Stomach (tissue), 9 donors: Measurements from ENCODE around the gene COL4A1. TPM values are rescaled to one million over a fixed set of nuclear protein-coding genes. Genes with fewer than 3 reads are reported as not detected.
A peak's percentile ranks its signal among the peaks of the same experiment; 100 is the strongest.

Experiments used
- DNase-seq, 2 donors: peaks; one replicate each; pipeline versions ENCODE4 v3.0.0 to v3.0.0-alpha.2; 2013 to 2019
- H3K27ac ChIP-seq, 5 donors: fragments of 200-600 bp in 4 of 5; sonication (generic) in 4 of 5; one replicate each; pipeline ENCODE4 v1.5.1; 2013 to 2019; ENCODE audit warnings: mild to moderate bottlenecking in 1 of 5, moderate library complexity in 1 of 5
- H3K27me3 ChIP-seq, 3 donors: fragments of 200-600 bp; sonication (generic); one replicate each; pipeline ENCODE4 v1.5.1; 2017 to 2019; ENCODE audit warnings: mixed run types in 1 of 3
- H3K36me3 ChIP-seq, 4 donors: fragments of 200-600 bp; sonication (generic); 1 replicate in 3 of 4; 2 replicates in 1 of 4; pipeline ENCODE4 v1.5.1; 2016 to 2019
- H3K4me1 ChIP-seq, 4 donors: fragments of 200-600 bp; sonication (generic); one replicate each; pipeline ENCODE4 v1.5.1; 2016 to 2019
- H3K4me3 ChIP-seq, 4 donors: fragments of 200-600 bp; sonication (generic) in 3 of 4; one replicate each; pipeline ENCODE4 v1.5.1; 2016 to 2019; ENCODE audit warnings: mild to moderate bottlenecking in 1 of 4
- H3K9me3 ChIP-seq, 4 donors: fragments of 200-600 bp; sonication (generic); one replicate each; pipeline ENCODE4 v1.5.1; 2016 to 2019
- EP300 ChIP-seq: sonication (generic); formaldehyde crosslinking; IDR thresholded peaks from one replicate; pipeline ENCODE4 v1.6.1; 2017; ENCODE audit warnings: antibody characterized with exemption
- POLR2A ChIP-seq, 4 donors: fragments of 450-650 bp; IDR thresholded peaks; one replicate each; pipeline ENCODE4 v1.6.1; 2016; ENCODE audit warnings: antibody characterized with exemption in 4 of 4, control low read depth in 2 of 4, mild to moderate bottlenecking in 1 of 4, moderate library complexity in 1 of 4
- POLR2AphosphoS5 ChIP-seq, 3 donors: sonication (generic); formaldehyde crosslinking; IDR thresholded peaks; one replicate each; pipeline ENCODE4 v1.6.1; 2016; ENCODE audit warnings: antibody characterized with exemption in 3 of 3
- WGBS, 5 donors: extraction: QIAGEN DNeasy Blood & Tissue Kit in 3 of 5; methylation state at CpG; one replicate each; pipeline versions ENCODE4 v1.1.5 to v1.1.7; 2013 to 2018; 5-methylcytosine and 5-hydroxymethylcytosine counted together
- intact Hi-C: fragments of 100-400 bp; cut with DNase I; formaldehyde crosslinking; loops from one replicate; pipeline ENCODE4 v1.15.1; 2023; ENCODE audit warnings: low total_unique reads
- polyA plus RNA-seq, 3 donors: library from polyadenylated mRNA; stranded (reverse); fragments of 200-250 nt; gene quantifications; one replicate each; pipeline ENCODE4 v1.2.3, GENCODE V29; 2013
- total RNA-seq, 5 donors: library from RNA; depleted of rRNA; stranded (reverse); fragments of >200 nt; gene quantifications; one replicate each; pipeline versions ENCODE4 v1.1.0 to v1.2.3, GENCODE V29; 2014 to 2016
- TF ChIP-seq, protein P1 (sequence below), 7 experiments: fragments of 450-650 bp in 4 of 7; fragments of 200-600 bp in 3 of 7; sonication (generic) in 3 of 7; IDR thresholded peaks; one replicate each; pipeline ENCODE4 v1.5.1; 2016 to 2019; ENCODE audit warnings: antibody characterized with exemption in 7 of 7, control low read depth in 2 of 7, mild to moderate bottlenecking in 1 of 7
- donor health status: healthy with polysubstance abuse.
- donor health status: Bipolar disorder and iron deficiency.
- donor health status: healthy.

COL4A1 gene
- total and polyA plus RNA-seq, 8 donors = 18.8 to 798 (median 133) TPM

DNA sequence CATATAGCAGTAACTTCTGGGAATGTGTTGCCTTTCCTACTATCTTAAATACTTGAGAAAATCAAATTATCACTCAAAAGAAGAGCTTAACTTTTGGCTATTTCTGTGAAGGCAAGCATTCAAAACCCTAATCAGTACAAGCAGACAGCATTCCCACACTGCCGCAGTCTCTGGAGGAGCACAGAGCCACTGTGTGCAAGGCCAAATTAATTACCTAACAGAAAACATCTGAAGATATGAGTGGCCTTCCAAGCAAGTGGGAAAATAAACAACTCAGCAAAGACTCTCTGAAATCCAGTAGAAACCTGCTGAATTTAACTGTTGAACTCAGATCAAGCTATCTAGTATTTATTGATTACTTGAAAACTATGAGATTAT is 68.2 kb downstream of the COL4A1 start:
- Histone ChIP-seq H3K27ac (peak overlapping the region in 4 of 5 donors; percentile 55 to 82 (median 70)), H3K4me1 (peaks cover 4 to 52% (median 32%) of the 10 kb centered on the region in 4 donors), H3K27me3 (peaks cover 0 to 3% (median 0%) of the 10 kb centered on the region in 3 donors), H3K4me3 (no peak overlapping the region), H3K9me3 (no peaks in the 10 kb centered on the region), H3K36me3 (peaks cover 0 to 12% (median 0%) of the 10 kb centered on the region in 4 donors)
- TF ChIP-seq POLR2AphosphoS5 (IDR thresholded peaks at IDR 0.05) (no peak), EP300 (no peak), POLR2A (IDR thresholded peaks at IDR 0.05) (no peak)
- TF ChIP-seq, protein P1, sequence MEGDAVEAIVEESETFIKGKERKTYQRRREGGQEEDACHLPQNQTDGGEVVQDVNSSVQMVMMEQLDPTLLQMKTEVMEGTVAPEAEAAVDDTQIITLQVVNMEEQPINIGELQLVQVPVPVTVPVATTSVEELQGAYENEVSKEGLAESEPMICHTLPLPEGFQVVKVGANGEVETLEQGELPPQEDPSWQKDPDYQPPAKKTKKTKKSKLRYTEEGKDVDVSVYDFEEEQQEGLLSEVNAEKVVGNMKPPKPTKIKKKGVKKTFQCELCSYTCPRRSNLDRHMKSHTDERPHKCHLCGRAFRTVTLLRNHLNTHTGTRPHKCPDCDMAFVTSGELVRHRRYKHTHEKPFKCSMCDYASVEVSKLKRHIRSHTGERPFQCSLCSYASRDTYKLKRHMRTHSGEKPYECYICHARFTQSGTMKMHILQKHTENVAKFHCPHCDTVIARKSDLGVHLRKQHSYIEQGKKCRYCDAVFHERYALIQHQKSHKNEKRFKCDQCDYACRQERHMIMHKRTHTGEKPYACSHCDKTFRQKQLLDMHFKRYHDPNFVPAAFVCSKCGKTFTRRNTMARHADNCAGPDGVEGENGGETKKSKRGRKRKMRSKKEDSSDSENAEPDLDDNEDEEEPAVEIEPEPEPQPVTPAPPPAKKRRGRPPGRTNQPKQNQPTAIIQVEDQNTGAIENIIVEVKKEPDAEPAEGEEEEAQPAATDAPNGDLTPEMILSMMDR (IDR thresholded peaks at IDR 0.05) = no peak
- WGBS, 5 donors = 17 to 62% (median 47%) methylated on average over 1 of the region's 1 CpG
- no peak for DNase-seq
- intact Hi-C loops = no loop called here

DNA sequence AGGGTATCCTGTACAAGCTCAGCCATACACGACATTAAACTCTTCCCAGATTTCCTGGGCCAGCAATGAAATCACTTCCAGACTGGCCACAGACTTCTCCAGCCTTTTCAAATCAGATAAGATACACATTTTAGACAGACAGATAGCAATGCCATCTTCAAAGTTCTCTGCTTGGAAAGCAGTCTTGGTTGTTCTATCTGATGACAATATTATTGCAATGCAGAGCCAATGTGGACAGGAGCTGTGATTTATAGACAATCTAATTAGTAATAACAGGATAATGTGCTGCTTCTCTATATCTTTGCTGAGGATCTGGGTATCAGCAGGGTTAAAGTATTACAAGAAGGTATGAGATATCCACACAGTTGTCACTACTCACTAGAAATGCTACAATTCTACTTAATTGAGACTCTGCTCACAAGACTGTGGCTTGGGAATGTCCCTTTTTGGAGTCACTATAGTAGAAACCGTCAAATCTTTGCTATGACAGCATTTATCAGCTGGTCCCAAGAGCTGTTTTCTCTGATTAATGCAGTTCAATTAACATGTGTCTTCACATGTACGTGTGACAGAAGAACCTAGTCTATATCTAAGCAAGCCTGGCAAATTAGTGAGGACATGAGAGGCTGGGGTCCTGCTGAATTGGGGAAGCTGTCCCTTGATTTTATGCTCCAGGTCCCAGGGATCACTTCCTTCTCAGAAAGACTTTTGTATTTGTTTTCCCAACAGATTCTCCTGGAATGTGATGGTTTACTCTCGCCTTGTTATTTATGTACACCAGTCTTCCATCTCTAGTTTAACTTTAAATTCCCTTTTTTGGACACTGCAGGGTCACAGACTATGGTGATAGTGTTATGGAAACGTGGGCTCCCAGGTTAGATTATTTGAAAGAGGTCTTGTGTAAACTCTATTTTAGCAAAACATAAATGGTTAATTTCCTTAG is 68.8 kb downstream of the COL4A1 start:
- Histone ChIP-seq H3K4me3 (no peak overlapping the region), H3K27me3 (peaks cover 0 to 3% (median 0%) of the 10 kb centered on the region in 3 donors), H3K27ac (peak overlapping the region; percentile 8 to 82 (median 65)), H3K4me1 (peaks cover 4 to 57% (median 33%) of the 10 kb centered on the region in 4 donors), H3K9me3 (no peaks in the 10 kb centered on the region), H3K36me3 (peaks cover 0 to 12% (median 0%) of the 10 kb centered on the region in 4 donors)
- intact Hi-C loops = no loop called here
- DNase-seq = no peak
- WGBS, 5 donors = 36 to 51% (median 46%) methylated on average over 5 of the region's 5 CpGs
- TF ChIP-seq POLR2A (IDR thresholded peaks at IDR 0.05) (no peak), EP300 (no peak), POLR2AphosphoS5 (IDR thresholded peaks at IDR 0.05) (no peak)
- TF ChIP-seq, protein P1 (IDR thresholded peaks at IDR 0.05) = no peak

DNA sequence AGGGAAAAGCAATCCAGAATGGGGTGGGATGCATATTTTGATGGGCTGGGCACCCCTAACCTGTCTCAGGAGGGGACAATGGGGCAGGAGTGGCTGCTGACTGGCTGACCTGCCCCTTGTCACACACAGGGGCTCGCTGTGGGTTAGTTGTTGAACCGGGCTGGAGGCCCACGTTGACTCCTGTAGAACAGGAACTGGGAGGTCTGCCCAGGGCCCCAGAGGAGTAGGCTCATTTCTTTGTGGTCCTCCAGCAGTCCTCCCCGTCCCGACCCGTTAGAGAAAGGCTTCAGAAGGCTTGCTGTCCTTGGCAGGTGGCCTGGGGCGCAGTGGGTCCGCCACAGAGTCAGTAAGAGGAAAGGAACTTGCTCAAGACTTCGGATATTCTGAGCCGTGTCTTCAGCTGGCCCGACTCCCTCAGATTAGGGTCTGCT is 70.1 kb downstream of the COL4A1 start:
- intact Hi-C loops = no loop called here
- H3K36me3 ChIP-seq = peaks cover 0 to 12% (median 0%) of the 10 kb centered on the region in 4 donors
- H3K27me3 ChIP-seq = peaks cover 0 to 3% (median 0%) of the 10 kb centered on the region in 3 donors
- no peaks in the 10 kb centered on the region for H3K9me3 ChIP-seq
- TF ChIP-seq, protein P1 (IDR thresholded peaks at IDR 0.05) = no peak
- TF ChIP-seq POLR2AphosphoS5 (IDR thresholded peaks at IDR 0.05) (no peak), EP300 (no peak), POLR2A (IDR thresholded peaks at IDR 0.05) (no peak)
- H3K27ac ChIP-seq = peak overlapping the region in 4 of 5 donors; percentile 55 to 82 (median 70)
- H3K4me1 ChIP-seq = peaks cover 4 to 66% (median 43%) of the 10 kb centered on the region in 4 donors
- DNase-seq = no peak
- no peak overlapping the region for H3K4me3 ChIP-seq
- WGBS, 5 donors = 46 to 61% (median 55%) methylated on average over 3 to 11 of the region's 11 CpGs

DNA sequence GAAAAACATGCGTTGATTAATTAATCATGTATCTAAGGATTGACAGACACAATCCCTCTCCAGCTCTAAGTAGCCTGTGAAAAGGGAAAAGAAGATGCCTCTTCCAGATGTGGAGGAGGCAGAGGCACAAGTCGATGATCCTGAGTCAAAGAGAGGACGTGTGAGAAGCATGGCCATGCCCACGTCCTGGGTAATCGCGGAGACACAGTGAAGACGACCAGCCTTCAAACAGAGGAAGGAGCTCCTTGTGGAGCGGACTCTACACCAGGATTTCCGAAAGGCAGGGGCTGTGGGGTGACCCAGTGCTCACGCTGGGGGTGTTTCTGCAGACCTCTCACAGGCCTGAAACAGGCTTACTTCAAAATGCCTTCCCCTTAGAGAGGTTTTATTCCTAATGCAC is 70.5 kb downstream of the COL4A1 start:
- Histone ChIP-seq H3K9me3 (no peaks in the 10 kb centered on the region), H3K27me3 (peaks cover 0 to 3% (median 0%) of the 10 kb centered on the region in 3 donors), H3K4me3 (no peak overlapping the region), H3K27ac (peak overlapping the region in 4 of 5 donors; percentile 55 to 82 (median 70)), H3K4me1 (peaks cover 4 to 68% (median 44%) of the 10 kb centered on the region in 4 donors), H3K36me3 (peaks cover 0 to 12% (median 0%) of the 10 kb centered on the region in 4 donors)
- intact Hi-C loops = no loop called here
- TF ChIP-seq POLR2AphosphoS5 (IDR thresholded peaks at IDR 0.05) = no peak
- DNase-seq = no peak
- WGBS, 5 donors = 76 to 89% (median 82%) methylated on average over 10 of the region's 10 CpGs
